Erythroblast (primary cell): ENCODE results near the gene FOXL1.

Source experiments
- GATA1 ChIP-seq: IDR thresholded peaks from 2 replicates; pipeline ENCODE4 v1.6.1; 2011; ENCODE audit warnings: low read depth, mild to moderate bottlenecking, control low read depth, low read length, moderate library complexity
- POLR2A ChIP-seq: IDR thresholded peaks from 2 replicates; pipeline ENCODE4 v1.6.1; 2011; ENCODE audit warnings: mild to moderate bottlenecking, low read length

GRCh38 chr16:86566966-86567700, 11.2 kb upstream of the FOXL1 start:
- TF ChIP-seq POLR2A (no peak), GATA1 (no peak)
